WTC11 (cell line): Measurements from ENCODE around the gene CNIH3. TPM values are rescaled to one million over a fixed set of nuclear protein-coding genes. Genes with fewer than 3 reads are reported as not detected.

Experiments
- ATAC-seq: fragments of 200-7000 bp; cut with Tn5 transposase; 2 replicates; pipeline ENCODE4 v1.10.0; 2021; ENCODE audit warnings: mild to moderate bottlenecking, moderate library complexity
- CTCF ChIA-PET: fragments of 300-600 bp; sonication (Branson Sonifier 250); formaldehyde crosslinking; loops from one replicate; lab custom pipeline; 2021; ENCODE audit warnings: antibody characterized with exemption; lab: Charles Lee
- POLR2A ChIA-PET: fragments of 350-600 bp; sonication (Branson Sonifier 250); formaldehyde crosslinking; loops from one replicate; lab custom pipeline; 2021; ENCODE audit warnings: antibody characterized with exemption; lab: Charles Lee
- DNase-seq: peaks from one replicate; pipeline ENCODE4 v3.0.0; 2021; ENCODE audit warnings: low spot score
- H3K27ac Mint-ChIP-seq: 2 replicates; pipeline ENCODE4 v1.8.0; 2021; ENCODE audit warnings: mixed read lengths
- H3K27me3 Mint-ChIP-seq: 2 replicates; pipeline ENCODE4 v1.8.0; 2021; ENCODE audit warnings: low read depth, mild to moderate bottlenecking, moderate library complexity, mixed read lengths
- H3K36me3 Mint-ChIP-seq: 2 replicates; pipeline ENCODE4 v1.8.0; 2021; ENCODE audit warnings: mixed read lengths
- H3K4me1 Mint-ChIP-seq: 2 replicates; pipeline ENCODE4 v1.8.0; 2022; ENCODE audit warnings: mixed read lengths
- H3K4me3 Mint-ChIP-seq: 2 replicates; pipeline ENCODE4 v1.8.0; 2021; ENCODE audit warnings: mild to moderate bottlenecking, moderate library complexity, mixed read lengths
- H3K9me3 Mint-ChIP-seq: 2 replicates; pipeline ENCODE4 v1.8.0; 2021; ENCODE audit warnings: mixed read lengths
- ETV6 ChIP-seq: sonication (generic); formaldehyde crosslinking; IDR thresholded peaks from 2 replicates; pipeline ENCODE4 v1.8.1; 2022; ENCODE audit warnings: mild to moderate bottlenecking, missing genetic modification reagents
- HMGA2 ChIP-seq: fragments of 250-450 bp; sonication (Bioruptor Pico); IDR thresholded peaks from 2 replicates; pipeline ENCODE4 v1.4.0; 2021; ENCODE audit warnings: mild to moderate bottlenecking, moderate library complexity
- NR1H2 ChIP-seq: sonication (generic); formaldehyde crosslinking; IDR thresholded peaks from 2 replicates; pipeline ENCODE4 v1.9.0; 2021; ENCODE audit warnings: mild to moderate bottlenecking, moderate library complexity, missing genetic modification reagents
- NR2C2 ChIP-seq: sonication (generic); formaldehyde crosslinking; IDR thresholded peaks from 2 replicates; pipeline ENCODE4 v1.8.0; 2022; ENCODE audit warnings: mild to moderate bottlenecking, missing genetic modification reagents
- SOX15 ChIP-seq: fragments of 250-450 bp; sonication (Bioruptor Pico); IDR thresholded peaks from 2 replicates; pipeline ENCODE4 v1.9.0; 2021; ENCODE audit warnings: mild to moderate bottlenecking
- TEAD1 ChIP-seq: sonication (generic); formaldehyde crosslinking; IDR thresholded peaks from 2 replicates; pipeline ENCODE4 v1.8.0; 2022; ENCODE audit warnings: mild to moderate bottlenecking, missing genetic modification reagents
- TEAD4 ChIP-seq: sonication (generic); formaldehyde crosslinking; IDR thresholded peaks from 2 replicates; pipeline ENCODE4 v1.8.0; 2022; ENCODE audit warnings: mild to moderate bottlenecking, missing genetic modification reagents
- ZNF317 ChIP-seq: sonication (generic); formaldehyde crosslinking; IDR thresholded peaks from 2 replicates; pipeline ENCODE4 v1.8.1; 2023; ENCODE audit warnings: low read depth, mild to moderate bottlenecking, moderate library complexity, missing genetic modification reagents, borderline replicate concordance
- ZNF416 ChIP-seq: fragments of 250-450 bp; sonication (Bioruptor Pico); IDR thresholded peaks from 2 replicates; pipeline ENCODE4 v1.9.0; 2021; ENCODE audit warnings: mild to moderate bottlenecking, inconsistent platforms
- ZNF423 ChIP-seq: fragments of 250-450 bp; sonication (Bioruptor Pico); IDR thresholded peaks from 2 replicates; pipeline ENCODE4 v2.1.2; 2022; ENCODE audit warnings: mild to moderate bottlenecking, moderate library complexity
- total RNA-seq: library from RNA; stranded (reverse); gene quantifications from 3 replicates; pipeline ENCODE4 v1.2.3, GENCODE V29; 2021
- TF ChIP-seq, protein P1 (sequence below): sonication (generic); formaldehyde crosslinking; IDR thresholded peaks from 2 replicates; pipeline ENCODE4 v1.8.1; 2022; ENCODE audit warnings: missing genetic modification reagents, borderline replicate concordance
- TF ChIP-seq, protein P2 (sequence below): sonication (generic); formaldehyde crosslinking; IDR thresholded peaks from 2 replicates; pipeline ENCODE4 v1.8.1; 2023; ENCODE audit warnings: mild to moderate bottlenecking, missing genetic modification reagents
- TF ChIP-seq, protein P3 (sequence below): sonication (generic); formaldehyde crosslinking; IDR thresholded peaks from 2 replicates; pipeline ENCODE4 v1.8.1; 2022; ENCODE audit warnings: low read depth, mild to moderate bottlenecking, moderate library complexity, missing genetic modification reagents, borderline replicate concordance
- TF ChIP-seq, protein P4 (sequence below): fragments of 250-450 bp; sonication (Bioruptor Pico); IDR thresholded peaks from 2 replicates; pipeline ENCODE4 v1.9.0; 2021; ENCODE audit warnings: mild to moderate bottlenecking
- TF ChIP-seq, protein P5 (sequence below): sonication (generic); formaldehyde crosslinking; IDR thresholded peaks from 2 replicates; pipeline ENCODE4 v1.8.1; 2023; ENCODE audit warnings: mild to moderate bottlenecking, missing genetic modification reagents
- TF ChIP-seq, protein P6 (sequence below): sonication (generic); formaldehyde crosslinking; IDR thresholded peaks from 2 replicates; pipeline ENCODE4 v1.8.1; 2022; ENCODE audit warnings: low read depth, missing genetic modification reagents, borderline replicate concordance
- TF ChIP-seq, protein P7 (sequence below): sonication (generic); formaldehyde crosslinking; IDR thresholded peaks from 2 replicates; pipeline ENCODE4 v1.8.1; 2023; ENCODE audit warnings: mild to moderate bottlenecking, missing genetic modification reagents, moderate library complexity
- TF ChIP-seq, protein P8 (sequence below): fragments of 200-600 bp; IDR thresholded peaks from 2 replicates; pipeline ENCODE4 v1.8.0; 2022; ENCODE audit warnings: antibody characterized with exemption

CNIH3 gene
- total RNA-seq, 1 experiment from 2014 or later = 8.1 TPM

DNA sequence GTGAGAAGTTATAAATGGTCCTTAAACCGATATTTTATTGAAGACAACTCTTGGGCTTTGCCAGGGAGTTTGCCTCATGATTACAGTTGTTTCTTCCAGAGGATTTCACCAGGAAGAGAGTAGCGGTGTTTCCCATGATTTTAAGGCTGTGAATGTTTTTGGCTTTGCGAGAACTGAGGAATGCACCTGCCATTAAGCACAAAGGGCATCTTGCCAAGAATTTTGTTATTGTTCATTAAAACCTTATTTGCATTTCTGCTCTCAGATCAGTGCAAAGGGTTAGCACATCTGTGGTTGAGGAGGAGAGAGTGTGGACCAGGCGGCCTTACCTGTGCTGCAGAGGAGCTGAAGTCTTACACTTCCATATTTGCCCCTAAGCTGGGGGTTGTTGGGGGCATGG is 13.8 kb downstream of the CNIH3 start (continued):
- TF ChIP-seq, protein P1, sequence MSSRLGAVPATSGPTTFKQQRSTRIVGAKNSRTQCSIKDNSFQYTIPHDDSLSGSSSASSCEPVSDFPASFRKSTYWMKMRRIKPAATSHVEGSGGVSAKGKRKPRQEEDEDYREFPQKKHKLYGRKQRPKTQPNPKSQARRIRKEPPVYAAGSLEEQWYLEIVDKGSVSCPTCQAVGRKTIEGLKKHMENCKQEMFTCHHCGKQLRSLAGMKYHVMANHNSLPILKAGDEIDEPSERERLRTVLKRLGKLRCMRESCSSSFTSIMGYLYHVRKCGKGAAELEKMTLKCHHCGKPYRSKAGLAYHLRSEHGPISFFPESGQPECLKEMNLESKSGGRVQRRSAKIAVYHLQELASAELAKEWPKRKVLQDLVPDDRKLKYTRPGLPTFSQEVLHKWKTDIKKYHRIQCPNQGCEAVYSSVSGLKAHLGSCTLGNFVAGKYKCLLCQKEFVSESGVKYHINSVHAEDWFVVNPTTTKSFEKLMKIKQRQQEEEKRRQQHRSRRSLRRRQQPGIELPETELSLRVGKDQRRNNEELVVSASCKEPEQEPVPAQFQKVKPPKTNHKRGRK = no peak
- TF ChIP-seq NR1H2 (CRISPR knock-in tag) (no peak), ETV6 (no peak)
- TF ChIP-seq, protein P2, sequence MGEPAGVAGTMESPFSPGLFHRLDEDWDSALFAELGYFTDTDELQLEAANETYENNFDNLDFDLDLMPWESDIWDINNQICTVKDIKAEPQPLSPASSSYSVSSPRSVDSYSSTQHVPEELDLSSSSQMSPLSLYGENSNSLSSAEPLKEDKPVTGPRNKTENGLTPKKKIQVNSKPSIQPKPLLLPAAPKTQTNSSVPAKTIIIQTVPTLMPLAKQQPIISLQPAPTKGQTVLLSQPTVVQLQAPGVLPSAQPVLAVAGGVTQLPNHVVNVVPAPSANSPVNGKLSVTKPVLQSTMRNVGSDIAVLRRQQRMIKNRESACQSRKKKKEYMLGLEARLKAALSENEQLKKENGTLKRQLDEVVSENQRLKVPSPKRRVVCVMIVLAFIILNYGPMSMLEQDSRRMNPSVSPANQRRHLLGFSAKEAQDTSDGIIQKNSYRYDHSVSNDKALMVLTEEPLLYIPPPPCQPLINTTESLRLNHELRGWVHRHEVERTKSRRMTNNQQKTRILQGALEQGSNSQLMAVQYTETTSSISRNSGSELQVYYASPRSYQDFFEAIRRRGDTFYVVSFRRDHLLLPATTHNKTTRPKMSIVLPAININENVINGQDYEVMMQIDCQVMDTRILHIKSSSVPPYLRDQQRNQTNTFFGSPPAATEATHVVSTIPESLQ = no peak
- TF ChIP-seq, all 79 proteins: peak for 0

DNA sequence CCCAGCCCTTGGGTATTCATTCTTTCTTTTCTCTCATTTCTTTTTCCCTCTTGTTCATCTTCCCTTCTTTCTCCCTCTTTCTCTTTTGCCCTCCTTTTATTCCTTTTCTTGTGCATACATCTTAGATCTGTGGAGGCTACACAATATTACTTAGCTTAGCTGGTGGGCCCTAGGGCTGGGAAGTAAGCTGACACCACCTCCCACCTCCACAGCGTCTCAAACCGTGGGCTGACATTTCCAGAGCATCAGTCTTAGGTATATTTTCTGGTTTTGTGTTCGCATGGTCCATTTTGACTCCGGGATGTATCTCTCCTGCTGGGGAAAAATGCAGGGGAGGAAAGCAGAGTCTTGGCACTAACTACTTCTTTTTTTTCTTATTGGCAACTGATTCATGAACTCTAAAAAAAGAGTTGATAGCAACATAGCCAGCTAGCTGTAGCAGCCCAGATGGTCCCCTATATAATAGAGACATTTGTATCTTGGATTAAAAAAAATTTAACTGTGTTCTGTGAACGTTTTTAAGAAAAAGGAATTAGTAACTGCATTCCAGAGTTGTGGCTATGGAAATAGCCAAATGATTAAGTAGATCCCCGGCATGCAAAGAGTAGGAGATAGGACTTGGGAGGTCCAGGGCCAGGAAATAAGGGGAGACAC is 15.5 kb downstream of the CNIH3 start:
- no peak for ATAC-seq
- peaks cover 39% of the 10 kb centered on the region for H3K4me1 Mint-ChIP-seq
- DNase-seq = no peak
- ChIA-PET POLR2A (no interaction called here), CTCF (interaction anchor here (1.0 to 4.3 kb wide), 4 partner anchors 12 to 118 kb away, joined by 3 to 19 read pairs (median 4); no protein-coding TSS in a partner anchor)
- no peaks in the 10 kb centered on the region for H3K27me3 Mint-ChIP-seq
- no peaks in the 10 kb centered on the region for H3K9me3 Mint-ChIP-seq
- H3K4me3 Mint-ChIP-seq = no peak overlapping the region
- H3K36me3 Mint-ChIP-seq = no peaks in the 10 kb centered on the region
- H3K27ac Mint-ChIP-seq = no peak overlapping the region
- TF ChIP-seq ZNF423 (no peak), TEAD4 (CRISPR knock-in tag) (no peak), NR2C2 (no peak), TEAD1 (no peak), SOX15 (CRISPR knock-in tag) (no peak), ZNF416 (no peak), ZNF317 (CRISPR knock-in tag) (no peak), HMGA2 (no peak)
- TF ChIP-seq, protein P2 = no peak
- TF ChIP-seq, protein P3, sequence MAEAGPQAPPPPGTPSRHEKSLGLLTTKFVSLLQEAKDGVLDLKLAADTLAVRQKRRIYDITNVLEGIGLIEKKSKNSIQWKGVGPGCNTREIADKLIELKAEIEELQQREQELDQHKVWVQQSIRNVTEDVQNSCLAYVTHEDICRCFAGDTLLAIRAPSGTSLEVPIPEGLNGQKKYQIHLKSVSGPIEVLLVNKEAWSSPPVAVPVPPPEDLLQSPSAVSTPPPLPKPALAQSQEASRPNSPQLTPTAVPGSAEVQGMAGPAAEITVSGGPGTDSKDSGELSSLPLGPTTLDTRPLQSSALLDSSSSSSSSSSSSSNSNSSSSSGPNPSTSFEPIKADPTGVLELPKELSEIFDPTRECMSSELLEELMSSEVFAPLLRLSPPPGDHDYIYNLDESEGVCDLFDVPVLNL (CRISPR knock-in tag) = no peak
- TF ChIP-seq, protein P4, sequence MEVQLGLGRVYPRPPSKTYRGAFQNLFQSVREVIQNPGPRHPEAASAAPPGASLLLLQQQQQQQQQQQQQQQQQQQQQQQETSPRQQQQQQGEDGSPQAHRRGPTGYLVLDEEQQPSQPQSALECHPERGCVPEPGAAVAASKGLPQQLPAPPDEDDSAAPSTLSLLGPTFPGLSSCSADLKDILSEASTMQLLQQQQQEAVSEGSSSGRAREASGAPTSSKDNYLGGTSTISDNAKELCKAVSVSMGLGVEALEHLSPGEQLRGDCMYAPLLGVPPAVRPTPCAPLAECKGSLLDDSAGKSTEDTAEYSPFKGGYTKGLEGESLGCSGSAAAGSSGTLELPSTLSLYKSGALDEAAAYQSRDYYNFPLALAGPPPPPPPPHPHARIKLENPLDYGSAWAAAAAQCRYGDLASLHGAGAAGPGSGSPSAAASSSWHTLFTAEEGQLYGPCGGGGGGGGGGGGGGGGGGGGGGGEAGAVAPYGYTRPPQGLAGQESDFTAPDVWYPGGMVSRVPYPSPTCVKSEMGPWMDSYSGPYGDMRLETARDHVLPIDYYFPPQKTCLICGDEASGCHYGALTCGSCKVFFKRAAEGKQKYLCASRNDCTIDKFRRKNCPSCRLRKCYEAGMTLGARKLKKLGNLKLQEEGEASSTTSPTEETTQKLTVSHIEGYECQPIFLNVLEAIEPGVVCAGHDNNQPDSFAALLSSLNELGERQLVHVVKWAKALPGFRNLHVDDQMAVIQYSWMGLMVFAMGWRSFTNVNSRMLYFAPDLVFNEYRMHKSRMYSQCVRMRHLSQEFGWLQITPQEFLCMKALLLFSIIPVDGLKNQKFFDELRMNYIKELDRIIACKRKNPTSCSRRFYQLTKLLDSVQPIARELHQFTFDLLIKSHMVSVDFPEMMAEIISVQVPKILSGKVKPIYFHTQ (CRISPR knock-in tag) = no peak
- TF ChIP-seq, protein P5, sequence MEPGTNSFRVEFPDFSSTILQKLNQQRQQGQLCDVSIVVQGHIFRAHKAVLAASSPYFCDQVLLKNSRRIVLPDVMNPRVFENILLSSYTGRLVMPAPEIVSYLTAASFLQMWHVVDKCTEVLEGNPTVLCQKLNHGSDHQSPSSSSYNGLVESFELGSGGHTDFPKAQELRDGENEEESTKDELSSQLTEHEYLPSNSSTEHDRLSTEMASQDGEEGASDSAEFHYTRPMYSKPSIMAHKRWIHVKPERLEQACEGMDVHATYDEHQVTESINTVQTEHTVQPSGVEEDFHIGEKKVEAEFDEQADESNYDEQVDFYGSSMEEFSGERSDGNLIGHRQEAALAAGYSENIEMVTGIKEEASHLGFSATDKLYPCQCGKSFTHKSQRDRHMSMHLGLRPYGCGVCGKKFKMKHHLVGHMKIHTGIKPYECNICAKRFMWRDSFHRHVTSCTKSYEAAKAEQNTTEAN (CRISPR knock-in tag) = no peak
- TF ChIP-seq, protein P6, sequence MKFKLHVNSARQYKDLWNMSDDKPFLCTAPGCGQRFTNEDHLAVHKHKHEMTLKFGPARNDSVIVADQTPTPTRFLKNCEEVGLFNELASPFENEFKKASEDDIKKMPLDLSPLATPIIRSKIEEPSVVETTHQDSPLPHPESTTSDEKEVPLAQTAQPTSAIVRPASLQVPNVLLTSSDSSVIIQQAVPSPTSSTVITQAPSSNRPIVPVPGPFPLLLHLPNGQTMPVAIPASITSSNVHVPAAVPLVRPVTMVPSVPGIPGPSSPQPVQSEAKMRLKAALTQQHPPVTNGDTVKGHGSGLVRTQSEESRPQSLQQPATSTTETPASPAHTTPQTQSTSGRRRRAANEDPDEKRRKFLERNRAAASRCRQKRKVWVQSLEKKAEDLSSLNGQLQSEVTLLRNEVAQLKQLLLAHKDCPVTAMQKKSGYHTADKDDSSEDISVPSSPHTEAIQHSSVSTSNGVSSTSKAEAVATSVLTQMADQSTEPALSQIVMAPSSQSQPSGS (CRISPR knock-in tag) = no peak
- TF ChIP-seq, protein P7, sequence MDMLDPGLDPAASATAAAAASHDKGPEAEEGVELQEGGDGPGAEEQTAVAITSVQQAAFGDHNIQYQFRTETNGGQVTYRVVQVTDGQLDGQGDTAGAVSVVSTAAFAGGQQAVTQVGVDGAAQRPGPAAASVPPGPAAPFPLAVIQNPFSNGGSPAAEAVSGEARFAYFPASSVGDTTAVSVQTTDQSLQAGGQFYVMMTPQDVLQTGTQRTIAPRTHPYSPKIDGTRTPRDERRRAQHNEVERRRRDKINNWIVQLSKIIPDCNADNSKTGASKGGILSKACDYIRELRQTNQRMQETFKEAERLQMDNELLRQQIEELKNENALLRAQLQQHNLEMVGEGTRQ = no peak
- TF ChIP-seq, protein P8, sequence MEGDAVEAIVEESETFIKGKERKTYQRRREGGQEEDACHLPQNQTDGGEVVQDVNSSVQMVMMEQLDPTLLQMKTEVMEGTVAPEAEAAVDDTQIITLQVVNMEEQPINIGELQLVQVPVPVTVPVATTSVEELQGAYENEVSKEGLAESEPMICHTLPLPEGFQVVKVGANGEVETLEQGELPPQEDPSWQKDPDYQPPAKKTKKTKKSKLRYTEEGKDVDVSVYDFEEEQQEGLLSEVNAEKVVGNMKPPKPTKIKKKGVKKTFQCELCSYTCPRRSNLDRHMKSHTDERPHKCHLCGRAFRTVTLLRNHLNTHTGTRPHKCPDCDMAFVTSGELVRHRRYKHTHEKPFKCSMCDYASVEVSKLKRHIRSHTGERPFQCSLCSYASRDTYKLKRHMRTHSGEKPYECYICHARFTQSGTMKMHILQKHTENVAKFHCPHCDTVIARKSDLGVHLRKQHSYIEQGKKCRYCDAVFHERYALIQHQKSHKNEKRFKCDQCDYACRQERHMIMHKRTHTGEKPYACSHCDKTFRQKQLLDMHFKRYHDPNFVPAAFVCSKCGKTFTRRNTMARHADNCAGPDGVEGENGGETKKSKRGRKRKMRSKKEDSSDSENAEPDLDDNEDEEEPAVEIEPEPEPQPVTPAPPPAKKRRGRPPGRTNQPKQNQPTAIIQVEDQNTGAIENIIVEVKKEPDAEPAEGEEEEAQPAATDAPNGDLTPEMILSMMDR = no peak
